ENCODE data around the gene SCCPDH. TPM values are rescaled to one million over a fixed set of nuclear protein-coding genes. Genes with fewer than 3 reads are reported as not detected.

SCCPDH gene
- total RNA-seq, 1 experiment from 2014 or later, result 10.9 TPM

DNA sequence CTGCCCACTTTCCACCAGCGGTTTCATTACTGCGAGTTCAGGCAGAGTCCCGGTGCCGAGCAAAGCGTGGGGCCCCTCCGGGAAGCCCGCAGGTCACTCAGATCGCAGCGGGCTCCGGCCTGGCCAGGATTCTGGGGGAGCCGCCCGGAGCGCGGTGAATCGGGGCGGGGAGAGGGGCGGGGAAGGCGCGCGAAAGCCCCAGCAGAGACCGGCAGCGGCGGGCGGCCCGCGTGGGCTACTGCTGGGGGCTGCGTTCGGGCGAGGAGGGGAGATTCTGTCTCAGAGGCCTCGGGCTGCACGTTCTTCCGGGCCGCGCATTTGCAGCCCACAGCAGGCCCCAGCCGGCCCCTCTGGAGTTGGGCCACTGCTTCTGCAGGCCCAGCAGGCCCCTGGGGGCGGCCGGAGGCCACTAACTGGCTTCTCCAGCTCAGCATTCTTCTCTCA, 64.7 kb downstream of the SCCPDH start (continued):
- TF ChIP-seq, protein P1, sequence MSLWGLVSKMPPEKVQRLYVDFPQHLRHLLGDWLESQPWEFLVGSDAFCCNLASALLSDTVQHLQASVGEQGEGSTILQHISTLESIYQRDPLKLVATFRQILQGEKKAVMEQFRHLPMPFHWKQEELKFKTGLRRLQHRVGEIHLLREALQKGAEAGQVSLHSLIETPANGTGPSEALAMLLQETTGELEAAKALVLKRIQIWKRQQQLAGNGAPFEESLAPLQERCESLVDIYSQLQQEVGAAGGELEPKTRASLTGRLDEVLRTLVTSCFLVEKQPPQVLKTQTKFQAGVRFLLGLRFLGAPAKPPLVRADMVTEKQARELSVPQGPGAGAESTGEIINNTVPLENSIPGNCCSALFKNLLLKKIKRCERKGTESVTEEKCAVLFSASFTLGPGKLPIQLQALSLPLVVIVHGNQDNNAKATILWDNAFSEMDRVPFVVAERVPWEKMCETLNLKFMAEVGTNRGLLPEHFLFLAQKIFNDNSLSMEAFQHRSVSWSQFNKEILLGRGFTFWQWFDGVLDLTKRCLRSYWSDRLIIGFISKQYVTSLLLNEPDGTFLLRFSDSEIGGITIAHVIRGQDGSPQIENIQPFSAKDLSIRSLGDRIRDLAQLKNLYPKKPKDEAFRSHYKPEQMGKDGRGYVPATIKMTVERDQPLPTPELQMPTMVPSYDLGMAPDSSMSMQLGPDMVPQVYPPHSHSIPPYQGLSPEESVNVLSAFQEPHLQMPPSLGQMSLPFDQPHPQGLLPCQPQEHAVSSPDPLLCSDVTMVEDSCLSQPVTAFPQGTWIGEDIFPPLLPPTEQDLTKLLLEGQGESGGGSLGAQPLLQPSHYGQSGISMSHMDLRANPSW (CRISPR knock-in tag; conservative IDR thresholded peaks at IDR 0.05; ENCODE audit: low read depth), result no peak

DNA sequence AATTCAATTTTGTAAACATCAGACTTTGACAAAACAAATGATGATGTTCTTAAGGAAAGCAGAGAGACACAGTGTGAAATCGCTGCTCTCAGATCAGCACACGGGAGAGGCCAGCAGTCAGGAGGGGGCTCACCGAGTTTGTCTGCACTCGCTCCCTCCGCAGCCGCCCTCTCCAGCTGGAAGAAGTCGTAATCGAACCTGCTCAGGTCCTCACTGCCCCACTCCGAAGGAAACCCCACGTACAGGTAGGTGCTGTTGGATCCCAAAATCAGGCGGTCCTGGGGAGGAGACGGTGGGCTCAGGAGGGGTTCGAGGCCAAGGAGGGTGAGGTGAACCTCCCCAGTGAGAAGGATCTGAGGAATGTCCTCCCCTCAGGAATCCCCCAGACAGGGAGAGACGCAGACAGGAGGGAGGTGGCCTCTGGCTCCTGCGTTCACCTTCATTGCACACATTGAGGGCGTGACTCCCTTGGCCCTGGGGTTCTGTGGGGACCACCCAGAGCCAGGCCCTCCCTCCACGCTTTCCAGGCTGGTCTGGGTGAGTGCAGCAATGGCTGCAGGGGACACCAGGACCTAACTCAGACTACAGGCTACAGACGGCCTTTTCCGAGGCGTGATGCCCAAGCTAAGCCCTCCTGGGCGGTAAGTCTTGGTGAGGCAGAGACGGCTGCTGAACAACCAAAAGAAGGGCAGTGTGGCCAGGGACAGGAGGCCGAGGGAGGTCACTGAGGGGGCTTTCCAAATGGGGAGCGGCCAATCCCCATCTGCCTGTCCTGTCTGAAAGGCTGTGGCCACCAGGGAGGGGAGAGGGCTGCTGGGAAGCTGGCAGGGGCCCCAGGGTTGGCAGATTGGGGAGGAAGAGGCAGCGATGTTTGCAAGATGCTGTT, 65.5 kb downstream of the SCCPDH start:
- ATAC-seq, result peak; percentile 25
- Mint-ChIP-seq H3K27ac (no peak overlapping the region; the same call in 1 of the 2 replicates), H3K36me3 (no peaks in the 10 kb centered on the region), H3K9me3 (no peaks in the 10 kb centered on the region), H3K27me3 (ENCODE audit: low read depth) (peaks cover 7% of the 10 kb centered on the region; the same call in 1 of the 2 replicates), H3K4me3 (peak overlapping the region; percentile 41; the same call in 1 of the 2 replicates), H3K4me1 (peaks cover 40% of the 10 kb centered on the region)
- TF ChIP-seq, protein P2, sequence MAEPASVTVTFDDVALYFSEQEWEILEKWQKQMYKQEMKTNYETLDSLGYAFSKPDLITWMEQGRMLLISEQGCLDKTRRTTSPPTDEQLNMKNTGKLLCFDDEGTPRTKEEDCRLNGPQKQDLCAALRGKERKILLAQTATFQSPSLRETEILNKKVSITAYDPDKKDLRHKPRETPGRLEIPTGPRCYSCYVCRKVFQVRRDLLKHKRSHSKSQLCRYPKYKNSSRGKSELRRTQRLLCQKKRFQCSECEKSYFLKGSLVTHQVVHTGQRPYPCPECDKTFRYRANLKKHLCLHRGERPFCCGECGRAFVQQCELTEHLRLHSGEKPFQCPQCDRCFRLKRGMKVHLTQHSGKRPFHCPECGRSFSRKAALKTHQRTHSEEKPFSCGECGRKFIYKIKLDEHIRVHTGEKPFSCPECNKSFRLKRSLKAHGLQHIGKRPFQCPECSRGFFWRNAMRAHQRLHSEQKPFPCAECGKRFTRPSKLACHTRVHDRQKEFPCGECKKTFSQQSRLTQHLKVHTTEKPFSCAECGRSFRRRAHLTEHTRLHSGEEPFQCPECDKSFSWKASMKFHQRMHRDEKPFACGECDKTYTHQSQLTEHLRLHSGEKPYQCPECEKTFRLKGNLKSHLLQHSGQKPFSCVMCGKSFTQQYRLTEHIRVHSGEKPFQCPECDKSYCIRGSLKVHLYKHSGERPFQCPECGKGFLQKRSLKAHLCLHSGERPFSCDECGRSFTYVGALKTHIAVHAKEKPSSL (CRISPR knock-in tag; conservative IDR thresholded peaks at IDR 0.05), result no peak
- TF ChIP-seq ZNF423 (CRISPR knock-in tag; IDR thresholded peaks at IDR 0.05) (no peak), NR1H2 (CRISPR knock-in tag; IDR thresholded peaks at IDR 0.05) (no peak), ZNF317 (CRISPR knock-in tag; IDR thresholded peaks at IDR 0.05; ENCODE audit: borderline replicate concordance, low read depth) (no peak), ZNF138 (CRISPR knock-in tag; conservative IDR thresholded peaks at IDR 0.05) (no peak), NFATC4 (CRISPR knock-in tag; IDR thresholded peaks at IDR 0.05) (no peak), GABPB1 (CRISPR knock-in tag; IDR thresholded peaks at IDR 0.05) (no peak), GTF2I (CRISPR knock-in tag; conservative IDR thresholded peaks at IDR 0.05) (no peak), PRRX2 (CRISPR knock-in tag; IDR thresholded peaks at IDR 0.05) (no peak), TEAD4 (CRISPR knock-in tag; IDR thresholded peaks at IDR 0.05) (no peak)
- TF ChIP-seq, protein P3, sequence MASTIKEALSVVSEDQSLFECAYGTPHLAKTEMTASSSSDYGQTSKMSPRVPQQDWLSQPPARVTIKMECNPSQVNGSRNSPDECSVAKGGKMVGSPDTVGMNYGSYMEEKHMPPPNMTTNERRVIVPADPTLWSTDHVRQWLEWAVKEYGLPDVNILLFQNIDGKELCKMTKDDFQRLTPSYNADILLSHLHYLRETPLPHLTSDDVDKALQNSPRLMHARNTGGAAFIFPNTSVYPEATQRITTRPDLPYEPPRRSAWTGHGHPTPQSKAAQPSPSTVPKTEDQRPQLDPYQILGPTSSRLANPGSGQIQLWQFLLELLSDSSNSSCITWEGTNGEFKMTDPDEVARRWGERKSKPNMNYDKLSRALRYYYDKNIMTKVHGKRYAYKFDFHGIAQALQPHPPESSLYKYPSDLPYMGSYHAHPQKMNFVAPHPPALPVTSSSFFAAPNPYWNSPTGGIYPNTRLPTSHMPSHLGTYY (CRISPR knock-in tag; IDR thresholded peaks at IDR 0.05), result no peak
- TF ChIP-seq, protein P4, sequence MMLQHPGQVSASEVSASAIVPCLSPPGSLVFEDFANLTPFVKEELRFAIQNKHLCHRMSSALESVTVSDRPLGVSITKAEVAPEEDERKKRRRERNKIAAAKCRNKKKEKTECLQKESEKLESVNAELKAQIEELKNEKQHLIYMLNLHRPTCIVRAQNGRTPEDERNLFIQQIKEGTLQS (CRISPR knock-in tag; conservative IDR thresholded peaks at IDR 0.05), result no peak
- TF ChIP-seq, protein P5, sequence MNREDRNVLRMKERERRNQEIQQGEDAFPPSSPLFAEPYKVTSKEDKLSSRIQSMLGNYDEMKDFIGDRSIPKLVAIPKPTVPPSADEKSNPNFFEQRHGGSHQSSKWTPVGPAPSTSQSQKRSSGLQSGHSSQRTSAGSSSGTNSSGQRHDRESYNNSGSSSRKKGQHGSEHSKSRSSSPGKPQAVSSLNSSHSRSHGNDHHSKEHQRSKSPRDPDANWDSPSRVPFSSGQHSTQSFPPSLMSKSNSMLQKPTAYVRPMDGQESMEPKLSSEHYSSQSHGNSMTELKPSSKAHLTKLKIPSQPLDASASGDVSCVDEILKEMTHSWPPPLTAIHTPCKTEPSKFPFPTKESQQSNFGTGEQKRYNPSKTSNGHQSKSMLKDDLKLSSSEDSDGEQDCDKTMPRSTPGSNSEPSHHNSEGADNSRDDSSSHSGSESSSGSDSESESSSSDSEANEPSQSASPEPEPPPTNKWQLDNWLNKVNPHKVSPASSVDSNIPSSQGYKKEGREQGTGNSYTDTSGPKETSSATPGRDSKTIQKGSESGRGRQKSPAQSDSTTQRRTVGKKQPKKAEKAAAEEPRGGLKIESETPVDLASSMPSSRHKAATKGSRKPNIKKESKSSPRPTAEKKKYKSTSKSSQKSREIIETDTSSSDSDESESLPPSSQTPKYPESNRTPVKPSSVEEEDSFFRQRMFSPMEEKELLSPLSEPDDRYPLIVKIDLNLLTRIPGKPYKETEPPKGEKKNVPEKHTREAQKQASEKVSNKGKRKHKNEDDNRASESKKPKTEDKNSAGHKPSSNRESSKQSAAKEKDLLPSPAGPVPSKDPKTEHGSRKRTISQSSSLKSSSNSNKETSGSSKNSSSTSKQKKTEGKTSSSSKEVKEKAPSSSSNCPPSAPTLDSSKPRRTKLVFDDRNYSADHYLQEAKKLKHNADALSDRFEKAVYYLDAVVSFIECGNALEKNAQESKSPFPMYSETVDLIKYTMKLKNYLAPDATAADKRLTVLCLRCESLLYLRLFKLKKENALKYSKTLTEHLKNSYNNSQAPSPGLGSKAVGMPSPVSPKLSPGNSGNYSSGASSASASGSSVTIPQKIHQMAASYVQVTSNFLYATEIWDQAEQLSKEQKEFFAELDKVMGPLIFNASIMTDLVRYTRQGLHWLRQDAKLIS (CRISPR knock-in tag; IDR thresholded peaks at IDR 0.05; ENCODE audit: borderline replicate concordance), result no peak
- TF ChIP-seq, protein P6, sequence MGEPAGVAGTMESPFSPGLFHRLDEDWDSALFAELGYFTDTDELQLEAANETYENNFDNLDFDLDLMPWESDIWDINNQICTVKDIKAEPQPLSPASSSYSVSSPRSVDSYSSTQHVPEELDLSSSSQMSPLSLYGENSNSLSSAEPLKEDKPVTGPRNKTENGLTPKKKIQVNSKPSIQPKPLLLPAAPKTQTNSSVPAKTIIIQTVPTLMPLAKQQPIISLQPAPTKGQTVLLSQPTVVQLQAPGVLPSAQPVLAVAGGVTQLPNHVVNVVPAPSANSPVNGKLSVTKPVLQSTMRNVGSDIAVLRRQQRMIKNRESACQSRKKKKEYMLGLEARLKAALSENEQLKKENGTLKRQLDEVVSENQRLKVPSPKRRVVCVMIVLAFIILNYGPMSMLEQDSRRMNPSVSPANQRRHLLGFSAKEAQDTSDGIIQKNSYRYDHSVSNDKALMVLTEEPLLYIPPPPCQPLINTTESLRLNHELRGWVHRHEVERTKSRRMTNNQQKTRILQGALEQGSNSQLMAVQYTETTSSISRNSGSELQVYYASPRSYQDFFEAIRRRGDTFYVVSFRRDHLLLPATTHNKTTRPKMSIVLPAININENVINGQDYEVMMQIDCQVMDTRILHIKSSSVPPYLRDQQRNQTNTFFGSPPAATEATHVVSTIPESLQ (CRISPR knock-in tag; IDR thresholded peaks at IDR 0.05), result no peak
- TF ChIP-seq, protein P7, sequence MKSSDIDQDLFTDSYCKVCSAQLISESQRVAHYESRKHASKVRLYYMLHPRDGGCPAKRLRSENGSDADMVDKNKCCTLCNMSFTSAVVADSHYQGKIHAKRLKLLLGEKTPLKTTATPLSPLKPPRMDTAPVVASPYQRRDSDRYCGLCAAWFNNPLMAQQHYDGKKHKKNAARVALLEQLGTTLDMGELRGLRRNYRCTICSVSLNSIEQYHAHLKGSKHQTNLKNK (CRISPR knock-in tag; IDR thresholded peaks at IDR 0.05), result no peak
- TF ChIP-seq, protein P8, sequence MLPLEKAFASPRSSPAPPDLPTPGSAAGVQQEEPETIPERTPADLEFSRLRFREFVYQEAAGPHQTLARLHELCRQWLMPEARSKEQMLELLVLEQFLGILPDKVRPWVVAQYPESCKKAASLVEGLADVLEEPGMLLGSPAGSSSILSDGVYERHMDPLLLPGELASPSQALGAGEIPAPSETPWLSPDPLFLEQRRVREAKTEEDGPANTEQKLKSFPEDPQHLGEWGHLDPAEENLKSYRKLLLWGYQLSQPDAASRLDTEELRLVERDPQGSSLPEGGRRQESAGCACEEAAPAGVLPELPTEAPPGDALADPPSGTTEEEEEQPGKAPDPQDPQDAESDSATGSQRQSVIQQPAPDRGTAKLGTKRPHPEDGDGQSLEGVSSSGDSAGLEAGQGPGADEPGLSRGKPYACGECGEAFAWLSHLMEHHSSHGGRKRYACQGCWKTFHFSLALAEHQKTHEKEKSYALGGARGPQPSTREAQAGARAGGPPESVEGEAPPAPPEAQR (CRISPR knock-in tag; IDR thresholded peaks at IDR 0.05), result no peak
- TF ChIP-seq, protein P9, sequence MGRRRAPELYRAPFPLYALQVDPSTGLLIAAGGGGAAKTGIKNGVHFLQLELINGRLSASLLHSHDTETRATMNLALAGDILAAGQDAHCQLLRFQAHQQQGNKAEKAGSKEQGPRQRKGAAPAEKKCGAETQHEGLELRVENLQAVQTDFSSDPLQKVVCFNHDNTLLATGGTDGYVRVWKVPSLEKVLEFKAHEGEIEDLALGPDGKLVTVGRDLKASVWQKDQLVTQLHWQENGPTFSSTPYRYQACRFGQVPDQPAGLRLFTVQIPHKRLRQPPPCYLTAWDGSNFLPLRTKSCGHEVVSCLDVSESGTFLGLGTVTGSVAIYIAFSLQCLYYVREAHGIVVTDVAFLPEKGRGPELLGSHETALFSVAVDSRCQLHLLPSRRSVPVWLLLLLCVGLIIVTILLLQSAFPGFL (CRISPR knock-in tag; IDR thresholded peaks at IDR 0.05; ENCODE audit: borderline replicate concordance), result no peak
- CTCF ChIA-PET, result no interaction called here
- POLR2A ChIA-PET, result no interaction called here
- DNase-seq (ENCODE audit: low spot score), result no peak

All from WTC11 (cell line).